Measurements from ENCODE around the gene WASF3. TPM values are rescaled to one million over a fixed set of nuclear protein-coding genes. Genes with fewer than 3 reads are reported as not detected.

The WASF3 gene
- total and polyA plus RNA-seq, 2 of the 13 experiments (the other 11 are each of a cell fraction or from before 2014, with no cell fraction given) = 10.4 to 17.2 TPM

GRCh38 chr13:26561067-26561466, 3.6 kb downstream of the WASF3 start:
- 40% methylated on average over 3 of the region's 3 CpGs for WGBS (ENCODE audit: low lambda C conversion rate)
- Histone ChIP-seq H3K4me3 (replicated peaks in 1 of 3; ENCODE audit: insufficient read depth in 1 of 3, low read depth in 2 of 3, low read length in 3 of 3) (0 out of 6 replicates have a peak overlapping the region, but pooled peaks of 1 of the 3 experiments have one; percentile 4), H3K27ac (ENCODE audit: extremely low read length, insufficient read depth, low read length) (no peak overlapping the region), H4K20me1 (ENCODE audit: insufficient read depth, low read length) (peaks cover 6% of the 10 kb centered on the region; the same call in 1 of the 2 replicates), H3K9me3 (ENCODE audit: low read length) (no peaks in the 10 kb centered on the region), H3K4me1 (ENCODE audit: insufficient read depth, low read length) (peaks cover 55% of the 10 kb centered on the region), H3K27me3 (ENCODE audit: control insufficient read depth in 1 of 2, insufficient read depth in 2 of 2, low read length in 2 of 2) (0 out of 5 replicates have a peak, but pooled peaks cover 0 to under 1% of the 10 kb centered on the region in 2 experiments), H2AFZ (ENCODE audit: low read length) (no peak overlapping the region), H3K79me2 (ENCODE audit: insufficient read depth, low read length) (peaks cover 61% of the 10 kb centered on the region), H3K9ac (ENCODE audit: insufficient read depth, low read depth, low read length) (no peak overlapping the region), H3K4me2 (ENCODE audit: low read depth, low read length) (peak overlapping the region; percentile 40), H3K36me3 (replicated peaks in 1 of 2; ENCODE audit: control insufficient read depth in 1 of 2, insufficient read depth in 2 of 2, low read length in 2 of 2) (no peaks in the 10 kb centered on the region)
- in situ Hi-C loops (cut with HindIII; ENCODE audit: extremely low pct_ligation_motif_present, low pct_unique_long_range_greater_than_20kb) (no loop called here), intact Hi-C loops (cut with micrococcal nuclease; ENCODE audit: unreplicated experiment) (no loop called here)
- CTCF ChIA-PET (ENCODE audit: low intra/inter-chr PET ratio, low total read pairs) = no interaction called here
- FAIRE-seq (no peak), DNase-seq (ENCODE audit: low spot score) (no peak), ATAC-seq (no peak)
- no TSS peak for BruUV-seq (replicated peaks)
- POLR2A ChIA-PET = no interaction called here
- TF ChIP-seq ZNF232 (CRISPR knock-in tag; IDR thresholded peaks at IDR 0.05; ENCODE audit: borderline replicate concordance) (no peak), ZNF276 (CRISPR knock-in tag; IDR thresholded peaks at IDR 0.05; ENCODE audit: low read depth) (no peak), ZBTB3 (CRISPR knock-in tag; IDR thresholded peaks at IDR 0.05; ENCODE audit: borderline replicate concordance, low read depth) (no peak), RCOR2 (CRISPR knock-in tag; IDR thresholded peaks at IDR 0.05) (no peak), HDAC6 (IDR thresholded peaks at IDR 0.05; ENCODE audit: low read depth, low read length) (no peak), ZSCAN21 (CRISPR knock-in tag; IDR thresholded peaks at IDR 0.05; ENCODE audit: borderline replicate concordance) (no peak), UBTF (CRISPR knock-in tag; IDR thresholded peaks at IDR 0.05) (no peak), E2F1 (CRISPR knock-in tag; IDR thresholded peaks at IDR 0.05) (no peak), ZNF484 (CRISPR knock-in tag; IDR thresholded peaks at IDR 0.05; ENCODE audit: borderline replicate concordance, low read depth) (no peak), MYNN (CRISPR knock-in tag; IDR thresholded peaks at IDR 0.05; ENCODE audit: low read depth) (no peak), ZFP36L1 (CRISPR knock-in tag; IDR thresholded peaks at IDR 0.05) (no peak), DMTF1 (CRISPR knock-in tag; IDR thresholded peaks at IDR 0.05) (no peak), ZBTB10 (CRISPR knock-in tag; IDR thresholded peaks at IDR 0.05; ENCODE audit: borderline replicate concordance) (no peak), NFIC (IDR thresholded peaks at IDR 0.05; ENCODE audit: low read length) (no peak)

Data from HepG2 (cell line).